GM12878 (cell line): ENCODE results near the gene HLA-F. TPM values are rescaled to one million over a fixed set of nuclear protein-coding genes. Genes with fewer than 3 reads are reported as not detected.

Experiments
- ATAC-seq: fragments of 200-7000 bp; cut with Tn5 transposase; 3 replicates; pipeline ENCODE4 v1.9.1; 2020; ENCODE audit warnings: mild to moderate bottlenecking, moderate library complexity
- BruUV-seq: library from RNA; stranded (reverse); fragments of 400-500 nt; replicated peaks from 2 replicates; lab custom pipeline; 2021; lab: Mats Ljungman, UMichigan
- CTCF ChIA-PET: fragments of 300-600 bp; sonication (Branson Sonifier 250); formaldehyde crosslinking; extraction: SDS; loops from one replicate; lab custom pipeline; 2021; ENCODE audit warnings: inconsistent platforms; lab: Yijun Ruan, JAX
- POLR2A ChIA-PET: fragments of 350-600 bp; formaldehyde crosslinking; extraction: SDS; loops from one replicate; lab custom pipeline; 2021; ENCODE audit warnings: inconsistent platforms; lab: Charles Lee
- RAD21 ChIA-PET: fragments of 300-600 bp; sonication (Branson Sonifier 250); formaldehyde crosslinking; loops from one replicate; lab custom pipeline; 2023; ENCODE audit warnings: antibody characterized with exemption; ENCODE audit not compliant: unreplicated experiment; lab: Charles Lee
- SMC1A ChIA-PET: fragments of 300-600 bp; sonication (Branson Sonifier 250); formaldehyde crosslinking; loops from one replicate; lab custom pipeline; 2023; ENCODE audit not compliant: unreplicated experiment, uncharacterized antibody; lab: Charles Lee
- DNase-seq: peaks from one replicate; pipeline ENCODE4 v3.0.0-alpha.2; 2011; ENCODE audit warnings: low read depth, low spot score
- FAIRE-seq: peaks from 3 replicates; lab custom pipeline; 2011; peaks lifted over from hg19 to GRCh38; lab: Jason Lieb, UNC
- H2AFZ ChIP-seq: 2 replicates; pipeline ENCODE4 v1.6.0; 2011; ENCODE audit warnings: low read depth, low read length, control low read depth; ENCODE audit not compliant: control insufficient read depth
- H3K27ac ChIP-seq: 2 replicates; pipeline ENCODE4 v1.5.1; 2011; ENCODE audit warnings: control low read depth; ENCODE audit not compliant: control insufficient read depth, insufficient read depth
- H3K27me3 ChIP-seq, 2 experiments: replicated peaks in 1 of 2; 2 replicates each; pipeline versions ENCODE4 v1.6.0 to v1.6.1; 2011; ENCODE audit warnings: low read length in 1 of 2; ENCODE audit not compliant: control insufficient read depth in 2 of 2, insufficient read depth in 2 of 2
- H3K36me3 ChIP-seq, 2 experiments: 2 replicates each; pipeline ENCODE4 v1.5.1; 2011; ENCODE audit warnings: low read length in 1 of 2; ENCODE audit not compliant: control insufficient read depth in 2 of 2, insufficient read depth in 2 of 2
- H3K4me1 ChIP-seq: 2 replicates; pipeline ENCODE4 v1.6.1; 2011; ENCODE audit warnings: mild to moderate bottlenecking, low read length, moderate library complexity, mixed read lengths; ENCODE audit not compliant: control insufficient read depth, insufficient read depth
- H3K4me2 ChIP-seq: 2 replicates; pipeline ENCODE4 v1.6.0; 2011; ENCODE audit warnings: control low read depth; ENCODE audit not compliant: control insufficient read depth, insufficient read depth
- H3K4me3 ChIP-seq: fragments of 200-600 bp; sonication (generic); 2 replicates; pipeline ENCODE4 v1.5.1; 2016
- H3K79me2 ChIP-seq: 2 replicates; pipeline ENCODE4 v1.6.0; 2011; ENCODE audit warnings: low read length; ENCODE audit not compliant: control insufficient read depth, insufficient read depth
- H3K9ac ChIP-seq: 2 replicates; pipeline ENCODE4 v1.8.0; 2011; ENCODE audit warnings: low read length, control low read depth, mixed read lengths; ENCODE audit not compliant: control insufficient read depth, insufficient read depth
- H3K9me3 ChIP-seq: replicated peaks from 3 replicates; pipeline ENCODE4 v1.5.1; 2011; ENCODE audit warnings: mild to moderate bottlenecking, low read length; ENCODE audit not compliant: control insufficient read depth, insufficient read depth
- H4K20me1 ChIP-seq: 2 replicates; pipeline ENCODE4 v1.6.0; 2011; ENCODE audit not compliant: control insufficient read depth, insufficient read depth
- ETV6 ChIP-seq, 2 experiments: fragments of 450-650 bp in 1 of 2; IDR thresholded peaks in 1 of 2; conservative IDR thresholded peaks in 1 of 2; 2 replicates each; pipeline ENCODE4 v1.6.1; 2014; ENCODE audit warnings: antibody characterized with exemption in 1 of 2, borderline replicate concordance in 1 of 2, low read depth in 1 of 2, mild to moderate bottlenecking in 1 of 2, moderate library complexity in 1 of 2
- IKZF1 ChIP-seq: fragments of 450-650 bp; conservative IDR thresholded peaks from 2 replicates; pipeline ENCODE4 v1.6.1; 2017; ENCODE audit warnings: antibody characterized with exemption, mild to moderate bottlenecking
- NFYA ChIP-seq: IDR thresholded peaks from 2 replicates; pipeline ENCODE4 v1.6.1; 2011; ENCODE audit warnings: low read depth, mild to moderate bottlenecking, low read length, improper control_type of control experiment, borderline replicate concordance
- NR2C2 ChIP-seq: IDR thresholded peaks from 2 replicates; pipeline ENCODE4 v1.6.1; 2011; ENCODE audit warnings: borderline replicate concordance, low read depth; ENCODE audit not compliant: control insufficient read depth, insufficient read length
- POLR2A ChIP-seq: IDR thresholded peaks from 2 replicates; pipeline ENCODE4 v1.6.1; 2011; ENCODE audit warnings: low read depth, mild to moderate bottlenecking, low read length
- POLR2AphosphoS2 ChIP-seq: IDR thresholded peaks from 2 replicates; pipeline ENCODE4 v1.6.1; 2011; ENCODE audit warnings: low read depth, mild to moderate bottlenecking, low read length, improper control_type of control experiment, moderate library complexity
- POLR2AphosphoS5 ChIP-seq: IDR thresholded peaks from 2 replicates; pipeline ENCODE4 v1.6.1; 2011; ENCODE audit warnings: mild to moderate bottlenecking, low read length, inconsistent platforms
- SMARCA5 ChIP-seq: fragments of 450-650 bp; IDR thresholded peaks from 2 replicates; pipeline ENCODE4 v1.6.1; 2017; ENCODE audit warnings: mild to moderate bottlenecking
- WGBS: methylation state at CpG from one replicate; pipeline ENCODE4 v1.1.6; 2016; ENCODE audit warnings: low lambda C conversion rate; ENCODE audit not compliant: insufficient replicate concordance, insufficient coverage; ENCODE audit errors: missing lambda C conversion rate; 5-methylcytosine and 5-hydroxymethylcytosine counted together
- in situ Hi-C: fragments of 300-500 bp; cut with MboI; formaldehyde crosslinking; loops from 9 replicates; pipeline ENCODE4 v1.14.3; 2018; ENCODE audit warnings: mixed read lengths
- intact Hi-C: fragments of 100-400 bp; cut with micrococcal nuclease; formaldehyde crosslinking; loops from one replicate; pipeline ENCODE4 v1.14.2; 2022; ENCODE audit not compliant: unreplicated experiment
- polyA plus RNA-seq, 11 experiments: library from polyadenylated mRNA; depleted of rRNA in 4 of 11; unstranded in 6 of 11; stranded (reverse) in 5 of 11; fragments of >200 nt; fragmentation: Nextera tagmentation in 4 of 11; fragmentation: Illumina TruSeq in 1 of 11; extraction: Ambion mirVana in 4 of 11; extraction: Trizol in 1 of 11; gene quantifications; 1 replicate in 1 of 11; 2 replicates in 10 of 11; pipeline versions ENCODE4 v1.2.1 to v1.2.3, GENCODE V29; 2011 to 2016; ENCODE audit warnings: inconsistent platforms in 2 of 11, missing spikeins in 2 of 11, low read depth in 1 of 11
- total RNA-seq, 4 experiments: library from RNA; depleted of rRNA in 3 of 4; stranded (reverse); fragments of >200 nt in 3 of 4; fragmentation: Illumina TruSeq in 1 of 4; extraction: Trizol in 1 of 4; gene quantifications; 2 replicates each; pipeline versions ENCODE4 v1.2.1 to v1.2.3, GENCODE V29; 2013 to 2021

HLA-F gene
- total and polyA plus RNA-seq, 10 of the 15 experiments (the other 5 are each of a cell fraction or from before 2014, with no cell fraction given): 30.1 to 342 (median 145) TPM

DNA sequence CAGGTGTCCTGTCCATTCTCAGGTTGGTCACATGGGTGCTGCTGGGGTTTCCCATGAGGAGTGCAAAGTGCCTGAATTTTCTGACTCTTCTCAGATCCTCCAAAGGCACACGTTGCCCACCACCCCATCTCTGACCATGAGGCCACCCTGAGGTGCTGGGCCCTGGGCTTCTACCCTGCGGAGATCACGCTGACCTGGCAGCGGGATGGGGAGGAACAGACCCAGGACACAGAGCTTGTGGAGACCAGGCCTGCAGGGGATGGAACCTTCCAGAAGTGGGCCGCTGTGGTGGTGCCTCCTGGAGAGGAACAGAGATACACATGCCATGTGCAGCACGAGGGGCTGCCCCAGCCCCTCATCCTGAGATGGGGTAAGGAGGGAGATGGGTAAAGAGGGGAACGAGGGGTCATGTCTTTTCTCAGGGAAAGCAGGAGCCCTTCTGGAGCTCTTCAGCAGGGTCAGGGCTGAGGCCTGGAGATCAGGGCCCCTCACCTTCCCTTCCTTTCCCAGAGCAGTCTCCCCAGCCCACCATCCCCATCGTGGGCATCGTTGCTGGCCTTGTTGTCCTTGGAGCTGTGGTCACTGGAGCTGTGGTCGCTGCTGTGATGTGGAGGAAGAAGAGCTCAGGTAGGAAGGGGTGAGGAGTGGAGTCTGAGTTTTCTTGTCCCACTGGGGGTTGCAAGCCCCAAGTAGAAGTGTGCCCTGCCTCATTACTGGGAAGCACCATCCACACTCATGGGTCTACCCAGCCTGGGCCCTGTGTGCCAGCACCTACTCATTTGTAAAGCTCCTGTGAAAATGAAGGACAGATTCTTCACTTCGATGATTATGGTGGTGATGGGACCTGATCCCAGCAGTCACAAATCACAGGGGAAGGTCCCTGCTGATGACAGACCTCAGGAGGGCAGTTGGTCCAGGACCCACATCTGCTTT, 2.0 kb downstream of the HLA-F start:
- DNase-seq: no peak
- in situ Hi-C loops: no loop called here
- H3K9me3 ChIP-seq: no peaks in the 10 kb centered on the region
- intact Hi-C loops: loop anchor here (10.0 kb wide), 1 partner anchor 220 kb away; the partner anchor contains the start of gene HLA-A
- BruUV-seq: no TSS peak
- no peaks in the 10 kb centered on the region for H3K27me3 ChIP-seq
- H3K9ac ChIP-seq: peak overlapping the region; percentile 100
- H3K27ac ChIP-seq: peak overlapping the region; percentile 2; the same call in 1 of the 2 replicates
- peaks cover 15% of the 10 kb centered on the region for H3K4me1 ChIP-seq
- peaks cover 11 to 33% of the 10 kb centered on the region in 2 experiments for H3K36me3 ChIP-seq
- peak overlapping the region; percentile 98 for H3K4me3 ChIP-seq
- H3K79me2 ChIP-seq: peaks cover 40% of the 10 kb centered on the region
- TF ChIP-seq POLR2AphosphoS2: peak; percentile 59
- no peak for TF ChIP-seq SMARCA5
- TF ChIP-seq IKZF1: no peak
- no peak for TF ChIP-seq NFYA
- TF ChIP-seq POLR2AphosphoS5: peak; percentile 48; the same call in 1 of the 2 replicates
- peak; percentile 37; the same call in 1 of the 2 replicates for TF ChIP-seq POLR2A
- TF ChIP-seq ETV6 (conservative IDR thresholded peaks at IDR 0.05 in 1 of 2, IDR thresholded peaks at IDR 0.05 in 1 of 2; ENCODE audit: borderline replicate concordance in 1 of 2, low read depth in 1 of 2): no peak
- no peak for TF ChIP-seq NR2C2
- H4K20me1 ChIP-seq: peaks cover 9% of the 10 kb centered on the region
- peak overlapping the region; percentile 91 for H3K4me2 ChIP-seq
- no peak overlapping the region for H2AFZ ChIP-seq
- ChIA-PET POLR2A (interaction anchor here (0.5 to 2.2 kb wide), 8 partner anchors 9 to 295 kb away, joined by 3 to 7 read pairs (median 3); no protein-coding TSS in a partner anchor), SMC1A (interaction anchor here (0.8 to 3.2 kb wide), 5 partner anchors 12 to 78 kb away, joined by 3 to 24 read pairs (median 4); no protein-coding TSS in a partner anchor), RAD21 (interaction anchor here (0.8 kb wide), 1 partner anchor 13 kb away, joined by 3 read pairs; no protein-coding TSS in a partner anchor), CTCF (interaction anchor here (0.8 to 3.4 kb wide), 8 partner anchors 9 to 75 kb away, joined by 3 to 21 read pairs (median 4); no protein-coding TSS in a partner anchor)
- WGBS: 79% methylated on average over 11 of the region's 11 CpGs
- FAIRE-seq: no peak
- ATAC-seq: no peak
